Liver (tissue), 3 donors: ENCODE results near the gene SDSL.

Source experiments
- CTCF ChIP-seq: fragments of 150-350 bp; IDR thresholded peaks from 2 replicates; pipeline ENCODE4 v1.5.1; 2017; ENCODE audit warnings: improper control_type of control experiment, low read depth, low read length; ENCODE audit not compliant: missing input control
- EGR1 ChIP-seq, 2 donors: IDR thresholded peaks; 2 replicates each; pipeline ENCODE4 v1.6.1; 2016 to 2018; ENCODE audit warnings: antibody characterized with exemption in 2 of 2, low read depth in 2 of 2
- FOXA2 ChIP-seq: IDR thresholded peaks from 2 replicates; pipeline ENCODE4 v1.6.1; 2016; ENCODE audit warnings: antibody characterized with exemption
- GABPA ChIP-seq, 2 donors: IDR thresholded peaks in 1 of 2; conservative IDR thresholded peaks in 1 of 2; 2 replicates each; pipeline ENCODE4 v1.6.1; 2016; ENCODE audit warnings: antibody characterized with exemption in 2 of 2, mild to moderate bottlenecking in 1 of 2, moderate library complexity in 1 of 2
- JUND ChIP-seq, 2 donors: IDR thresholded peaks; 2 replicates each; pipeline ENCODE4 v1.6.1; 2016; ENCODE audit warnings: antibody characterized with exemption in 2 of 2
- MAX ChIP-seq: IDR thresholded peaks from 2 replicates; pipeline ENCODE4 v1.6.1; 2016; ENCODE audit warnings: antibody characterized with exemption
- RAD21 ChIP-seq, 2 donors: IDR thresholded peaks; 2 replicates each; pipeline ENCODE4 v1.6.1; 2016; ENCODE audit warnings: antibody characterized with exemption in 2 of 2, mild to moderate bottlenecking in 2 of 2
- REST ChIP-seq: IDR thresholded peaks from 2 replicates; pipeline ENCODE4 v1.6.1; 2016; ENCODE audit warnings: antibody characterized with exemption, mild to moderate bottlenecking
- TAF1 ChIP-seq: conservative IDR thresholded peaks from 2 replicates; pipeline ENCODE4 v1.6.1; 2016; ENCODE audit warnings: antibody characterized with exemption, mild to moderate bottlenecking
- YY1 ChIP-seq: IDR thresholded peaks from 2 replicates; pipeline ENCODE4 v1.6.1; 2016; ENCODE audit warnings: antibody characterized with exemption, mild to moderate bottlenecking
- ZBTB33 ChIP-seq: IDR thresholded peaks from 2 replicates; pipeline ENCODE4 v1.6.1; 2016; ENCODE audit warnings: antibody characterized with exemption
- donor health status: healthy.
- donor health status: healthy.

GRCh38 chr12:113392988-113393579 lies 29.1 kb upstream of the SDSL start:
- no peak for TF ChIP-seq GABPA (IDR thresholded peaks at IDR 0.05 in 1 of 2, conservative IDR thresholded peaks at IDR 0.05 in 1 of 2)
- no peak for TF ChIP-seq MAX
- TF ChIP-seq CTCF: no peak
- TF ChIP-seq JUND (IDR thresholded peaks at IDR 0.05): peak; percentile 67 to 72
- peak; percentile 50 for TF ChIP-seq REST
- peak; percentile 68 for TF ChIP-seq ZBTB33
- no peak for TF ChIP-seq RAD21 (IDR thresholded peaks at IDR 0.05)
- TF ChIP-seq FOXA2: peak; percentile 43
- TF ChIP-seq YY1: peak; percentile 0
- TF ChIP-seq EGR1 (IDR thresholded peaks at IDR 0.05; ENCODE audit: low read depth in 2 of 2): no peak
- no peak for TF ChIP-seq TAF1
